NCI-H2171 (cell line): ENCODE data around the gene TENM4.
A peak's percentile ranks its signal among the peaks of the same experiment; 100 is the strongest.
"Not testable (repeated sequence)": the region's sequence is repeated elsewhere in the genome, so short reads cannot be mapped to it uniquely, and the experiment has no call there.

Experiments used
- DNase-seq: peaks from one replicate; lab custom pipeline; 2025; lab: John Stamatoyannopoulos, UW

TENM4 gene

GRCh38 chr11:78886616-78887015, 554.2 kb downstream of the TENM4 start:
- DNase-seq, result no peak

GRCh38 chr11:78884761-78885160, 556.1 kb downstream of the TENM4 start:
- no peak for DNase-seq

- no peak for DNase-seq
Measured at GRCh38 chr11:78883506-78883905, 557.3 kb downstream of the TENM4 start.

GRCh38 chr11:78879094-78879980, 561.5 kb downstream of the TENM4 start:
- not testable (repeated sequence) for DNase-seq

- no peak for DNase-seq
Measured at GRCh38 chr11:78878631-78879030, 562.2 kb downstream of the TENM4 start.

GRCh38 chr11:78876676-78877075, 564.2 kb downstream of the TENM4 start:
- no peak for DNase-seq

GRCh38 chr11:78870655-78871054, 570.2 kb downstream of the TENM4 start:
- no peak for DNase-seq

- no peak for DNase-seq
Measured at GRCh38 chr11:78869293-78869692, 571.5 kb downstream of the TENM4 start.

- DNase-seq, result no peak
Measured at GRCh38 chr11:78868563-78868962, 572.3 kb downstream of the TENM4 start.

GRCh38 chr11:78860720-78861422, 580.0 kb downstream of the TENM4 start:
- DNase-seq, result no peak

GRCh38 chr11:78857688-78858087, 583.1 kb downstream of the TENM4 start:
- no peak for DNase-seq

GRCh38 chr11:78856211-78856610, 584.6 kb downstream of the TENM4 start:
- no peak for DNase-seq

GRCh38 chr11:78855116-78855515, 585.7 kb downstream of the TENM4 start:
- DNase-seq, result no peak

GRCh38 chr11:78853521-78853920, 587.3 kb downstream of the TENM4 start:
- DNase-seq, result no peak

GRCh38 chr11:78851878-78852586, 588.8 kb downstream of the TENM4 start:
- no peak for DNase-seq

GRCh38 chr11:78850078-78850477, 590.8 kb downstream of the TENM4 start:
- DNase-seq, result no peak

GRCh38 chr11:78846269-78846668, 594.6 kb downstream of the TENM4 start:
- no peak for DNase-seq

GRCh38 chr11:78845496-78845895, 595.3 kb downstream of the TENM4 start:
- DNase-seq, result no peak

- DNase-seq, result peak; percentile 97
Measured at GRCh38 chr11:78841456-78842060, 599.3 kb downstream of the TENM4 start.

GRCh38 chr11:78840623-78841022, 600.2 kb downstream of the TENM4 start:
- no peak for DNase-seq

GRCh38 chr11:78840200-78840599, 600.6 kb downstream of the TENM4 start:
- peak; percentile 31 for DNase-seq

GRCh38 chr11:78838417-78838816, 602.4 kb downstream of the TENM4 start:
- DNase-seq, result no peak
